Measurements from ENCODE around the gene NUP210.

The NUP210 gene

GRCh38 chr3:13272831-13273603 lies 147.1 kb downstream of the NUP210 start:
- DNase-seq: no peak

- DNase-seq: no peak
Observed at GRCh38 chr3:13269711-13270378, 150.3 kb downstream of the NUP210 start.

- no peak for DNase-seq
Observed at GRCh38 chr3:13268961-13269441, 151.1 kb downstream of the NUP210 start.

- DNase-seq: no peak
Observed at GRCh38 chr3:13268120-13268519, 152.0 kb downstream of the NUP210 start.

GRCh38 chr3:13266651-13267362 lies 153.3 kb downstream of the NUP210 start:
- DNase-seq: no peak
